GM18951 (cell line): ENCODE results near the gene XXYLT1.

Experiments
- POLR2A ChIP-seq: IDR thresholded peaks from 4 replicates; pipeline ENCODE4 v1.6.1; 2011; ENCODE audit warnings: mild to moderate bottlenecking; ENCODE audit not compliant: insufficient read length, insufficient read depth; ENCODE audit errors: extremely low read depth
- in situ Hi-C: fragments of 300-500 bp; cut with MboI; formaldehyde crosslinking; loops from one replicate; pipeline ENCODE4 v1.12.0; 2022; ENCODE audit warnings: low sequenced_read_pairs, mixed read lengths, inconsistent platforms; ENCODE audit not compliant: unreplicated experiment

The XXYLT1 gene

DNA sequence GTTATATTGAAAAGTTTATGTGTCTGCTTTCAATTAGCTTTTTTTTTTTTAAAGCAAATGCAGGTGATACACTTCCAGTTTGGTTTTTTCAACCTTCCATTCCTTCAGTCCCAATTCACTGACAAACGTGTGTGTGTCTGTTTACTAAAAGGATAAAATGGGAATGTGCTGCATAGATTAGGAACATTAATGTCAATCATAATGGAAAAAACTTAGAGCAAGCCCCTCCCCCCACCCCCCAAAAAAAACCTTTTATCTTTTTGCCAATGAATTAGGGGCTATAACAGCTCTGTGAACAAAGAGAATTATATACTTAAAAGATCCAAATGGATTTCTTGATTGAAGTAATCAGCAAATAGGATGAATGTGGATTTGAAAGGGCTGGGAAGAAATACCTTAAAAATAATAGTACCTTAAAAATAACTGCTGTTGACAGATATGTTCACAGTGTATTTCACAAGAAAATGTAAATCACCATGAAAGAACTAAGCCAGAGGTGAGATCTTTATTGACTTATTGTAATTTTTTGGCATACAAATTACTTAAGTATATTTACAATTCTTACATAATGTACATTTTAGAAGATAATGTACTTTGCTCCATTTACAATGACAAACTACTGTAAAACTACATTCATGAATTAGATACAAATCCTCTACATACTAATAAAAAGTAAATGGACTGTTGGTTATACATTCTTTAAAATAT, 3.5 kb upstream of the XXYLT1 start:
- in situ Hi-C loops = no loop called here

DNA sequence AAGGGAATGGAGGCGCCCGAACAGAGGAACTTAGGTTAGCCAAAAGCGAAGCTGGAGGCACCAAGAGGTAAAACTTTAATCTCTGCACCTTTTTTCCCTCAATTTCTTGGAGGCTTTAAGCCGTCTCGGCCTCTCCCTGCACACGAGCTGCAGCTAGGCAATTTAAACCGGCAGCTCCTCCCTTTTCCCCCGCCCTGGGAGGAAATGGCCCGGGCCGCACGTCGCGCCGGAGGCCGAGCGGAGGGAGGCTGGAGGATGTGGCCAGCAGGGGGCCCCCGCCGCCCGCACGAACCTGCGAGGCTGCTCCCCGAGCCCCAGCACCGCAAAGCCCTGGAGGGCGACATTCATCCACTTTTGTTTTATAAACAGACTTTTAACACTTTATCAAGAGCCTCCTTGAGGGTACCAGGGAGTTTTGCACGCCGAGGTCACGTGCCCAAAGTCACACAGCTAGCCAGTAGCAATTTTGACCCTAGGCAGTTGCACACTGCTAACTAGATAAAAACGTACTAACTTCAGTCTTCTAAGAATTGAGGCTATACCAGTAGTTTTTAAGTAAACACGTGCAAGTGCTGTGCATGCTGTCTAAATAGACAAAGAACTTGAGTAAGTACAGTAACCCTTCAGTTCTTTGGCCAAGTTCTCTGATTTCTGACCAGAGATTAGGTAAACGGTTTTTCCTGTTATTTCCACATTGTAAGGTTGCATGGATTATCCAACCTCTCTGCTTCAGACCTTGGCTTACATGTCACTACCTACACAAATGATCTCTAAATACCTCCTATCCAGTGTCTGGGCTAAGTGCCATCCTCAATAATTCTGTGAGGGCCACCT, 668 bp upstream of the XXYLT1 start:
- no peak for TF ChIP-seq POLR2A
- in situ Hi-C loops = no loop called here

More for the DNA sequence above, 3.5 kb upstream of the XXYLT1 start:
- no peak for TF ChIP-seq POLR2A

DNA sequence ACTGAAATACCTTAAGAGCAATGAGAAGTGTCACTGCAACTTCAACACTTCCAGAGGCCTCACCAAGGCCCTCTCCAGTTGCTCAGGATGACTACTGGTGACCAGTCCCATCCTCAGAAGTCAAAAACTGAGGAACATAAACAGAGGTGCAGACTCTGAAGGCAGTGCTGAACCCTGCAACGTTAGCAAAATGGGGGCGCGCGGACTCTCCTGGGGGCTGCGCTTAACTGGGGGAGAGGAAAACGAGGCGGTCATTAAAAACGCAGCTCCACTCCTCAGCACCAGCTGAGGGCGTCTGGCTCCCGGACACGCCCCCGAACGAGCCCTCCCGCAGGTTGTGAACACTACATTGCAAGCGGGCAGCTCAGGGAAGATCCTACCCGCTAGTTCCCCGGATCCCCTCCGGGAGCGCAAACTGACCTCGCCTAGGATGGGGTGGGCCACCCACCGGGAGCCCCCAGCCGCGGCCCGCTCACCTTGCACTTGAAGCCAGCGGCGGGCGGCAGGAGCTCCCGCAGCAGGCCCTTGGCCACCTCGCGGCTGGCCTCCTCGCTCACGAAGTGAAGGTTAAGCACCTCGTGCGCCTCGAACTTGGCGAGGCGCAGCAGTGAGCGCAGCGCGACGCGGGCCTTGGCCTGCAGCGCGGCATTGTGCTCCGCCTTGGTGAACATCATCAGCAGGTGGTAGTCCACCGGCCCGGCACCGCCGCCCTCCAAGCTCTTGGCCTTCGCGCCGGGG, 711 bp downstream of the XXYLT1 start:
- no peak for TF ChIP-seq POLR2A
- in situ Hi-C loops = no loop called here

DNA sequence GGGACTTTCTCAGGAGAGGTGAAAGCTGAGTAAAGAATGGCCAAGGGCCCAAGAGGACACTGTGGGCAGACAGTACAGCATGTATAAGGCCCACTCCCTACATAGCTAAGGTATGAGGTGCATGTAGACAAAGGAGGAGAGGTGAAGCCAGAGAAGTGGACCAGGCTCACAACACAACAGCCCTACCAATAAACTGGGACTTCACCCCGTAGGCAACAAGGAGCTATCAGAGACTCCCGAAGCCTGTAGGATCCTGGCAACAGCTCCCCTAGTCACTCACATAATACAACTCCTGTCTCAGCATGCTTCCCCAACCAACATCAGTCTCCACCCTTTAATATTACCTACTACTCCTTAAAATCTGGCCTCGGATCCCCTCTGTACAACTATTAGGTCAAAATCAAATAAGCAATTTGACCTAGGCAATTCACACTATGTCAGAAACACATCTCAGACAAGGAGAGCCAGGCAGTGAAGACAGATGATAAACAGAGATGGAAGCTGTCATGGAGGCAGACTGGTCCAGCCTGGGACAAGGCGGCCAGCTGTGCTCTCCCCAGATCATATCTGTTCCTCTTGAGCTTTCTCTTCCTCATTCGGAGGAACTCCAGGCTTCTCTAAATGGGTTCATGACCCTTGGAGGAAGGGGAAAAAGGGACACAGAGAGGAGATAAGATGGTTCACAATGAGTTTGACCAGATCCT, 1.4 kb downstream of the XXYLT1 start:
- in situ Hi-C loops = no loop called here
- no peak for TF ChIP-seq POLR2A

DNA sequence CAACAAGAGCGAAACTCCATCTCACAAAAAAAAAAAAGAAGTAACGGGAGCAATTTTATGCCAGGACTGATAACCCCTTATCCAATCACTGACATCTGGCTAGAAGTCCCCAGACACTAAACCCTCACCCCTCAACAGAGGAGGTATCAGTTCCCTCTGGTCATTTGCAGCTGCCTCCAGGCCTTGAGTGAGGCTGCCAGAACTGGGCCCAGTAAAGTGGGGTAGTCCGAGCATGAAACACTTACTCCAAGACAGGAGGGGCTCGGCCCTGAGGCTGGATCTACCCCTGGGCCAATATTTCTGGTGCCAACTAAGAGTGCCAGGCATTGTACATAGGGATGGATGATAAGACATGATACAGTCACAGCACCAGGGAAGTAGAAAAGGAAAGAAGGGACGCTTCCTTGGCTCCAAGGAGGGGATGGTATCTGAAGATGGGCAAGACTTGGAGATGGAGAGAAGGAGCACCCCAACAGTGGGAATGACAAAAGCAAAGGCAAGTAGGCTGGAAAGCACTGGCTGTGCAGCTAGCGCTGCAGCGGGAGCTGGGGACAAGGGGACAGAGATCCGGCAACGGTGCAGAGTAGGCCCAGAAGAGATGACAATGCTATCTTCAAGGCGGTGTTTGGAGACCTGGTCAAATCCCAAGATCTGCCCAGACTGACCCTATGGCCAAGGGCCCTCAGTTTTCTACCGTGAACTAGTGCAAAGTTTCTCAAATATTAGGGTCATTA, 2.2 kb downstream of the XXYLT1 start:
- in situ Hi-C loops = no loop called here
- TF ChIP-seq POLR2A = no peak

DNA sequence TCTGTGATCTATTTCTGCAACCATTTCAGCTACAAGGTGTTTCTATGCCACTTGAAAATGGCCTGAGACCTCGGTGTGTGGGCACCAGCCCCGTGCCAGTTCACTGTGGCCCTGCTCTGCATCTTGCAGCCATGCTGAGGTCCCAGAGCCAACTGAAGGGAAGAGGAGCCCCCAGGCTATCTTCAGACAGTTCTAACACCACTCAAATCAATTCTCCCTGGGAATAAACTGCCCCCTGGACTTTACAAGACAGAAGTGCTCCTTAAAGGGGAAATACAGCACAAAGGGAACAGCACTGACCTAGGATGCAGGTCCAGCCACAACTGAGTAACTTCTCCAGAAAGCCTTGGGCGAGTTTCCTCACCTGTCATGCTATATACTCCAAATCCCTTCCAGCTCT, 3.9 kb downstream of the XXYLT1 start:
- TF ChIP-seq POLR2A = no peak
- in situ Hi-C loops = no loop called here

DNA sequence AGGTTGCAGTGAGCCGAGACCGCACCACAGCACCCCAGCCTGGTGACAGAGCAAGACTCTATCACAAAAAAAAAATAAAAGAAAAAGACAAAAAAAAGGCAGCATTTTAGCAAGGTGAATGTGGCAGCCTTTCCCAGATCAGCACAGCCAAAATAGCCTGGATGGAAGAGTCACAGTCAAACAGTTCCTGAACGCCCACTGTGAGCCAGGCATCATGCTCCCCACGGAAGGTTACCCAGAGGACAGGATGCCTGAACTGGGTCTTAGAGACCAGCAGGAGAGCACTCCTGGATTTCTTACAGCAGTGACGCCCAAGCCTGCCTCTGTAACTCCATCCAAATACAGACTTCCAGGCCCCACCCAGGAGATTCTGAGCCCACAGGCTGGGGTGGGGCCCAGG, 4.5 kb downstream of the XXYLT1 start:
- no peak for TF ChIP-seq POLR2A
- in situ Hi-C loops = no loop called here

DNA sequence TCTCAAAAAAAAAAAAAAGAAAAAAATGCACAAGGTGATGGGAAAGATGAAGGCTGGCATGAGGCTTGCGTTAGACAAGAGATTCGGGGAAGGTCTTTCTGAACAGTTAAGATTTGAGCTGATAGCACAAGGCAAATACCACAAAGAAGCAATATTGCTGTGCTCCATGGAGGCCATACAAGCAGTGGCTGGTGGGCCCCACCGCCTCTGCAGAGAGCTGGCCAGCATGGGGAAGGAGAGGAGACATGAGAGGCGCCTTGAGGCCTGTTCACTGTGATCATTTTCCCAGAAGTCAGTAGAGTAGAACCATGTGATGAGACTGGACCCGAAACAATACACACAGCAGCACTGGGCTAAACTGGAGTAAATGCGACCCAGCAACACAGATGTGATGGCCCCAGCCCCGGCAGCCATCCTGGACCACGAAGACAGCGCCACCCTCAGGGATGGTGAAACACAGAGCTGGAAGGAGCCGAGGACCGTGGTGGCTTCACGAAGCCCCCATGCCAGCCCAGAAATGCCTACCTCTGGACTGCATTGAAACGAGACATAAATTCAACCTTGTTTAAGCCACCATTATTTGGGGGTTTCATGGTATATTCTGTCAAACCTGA, 5.5 kb downstream of the XXYLT1 start:
- TF ChIP-seq POLR2A = no peak
- in situ Hi-C loops = no loop called here

DNA sequence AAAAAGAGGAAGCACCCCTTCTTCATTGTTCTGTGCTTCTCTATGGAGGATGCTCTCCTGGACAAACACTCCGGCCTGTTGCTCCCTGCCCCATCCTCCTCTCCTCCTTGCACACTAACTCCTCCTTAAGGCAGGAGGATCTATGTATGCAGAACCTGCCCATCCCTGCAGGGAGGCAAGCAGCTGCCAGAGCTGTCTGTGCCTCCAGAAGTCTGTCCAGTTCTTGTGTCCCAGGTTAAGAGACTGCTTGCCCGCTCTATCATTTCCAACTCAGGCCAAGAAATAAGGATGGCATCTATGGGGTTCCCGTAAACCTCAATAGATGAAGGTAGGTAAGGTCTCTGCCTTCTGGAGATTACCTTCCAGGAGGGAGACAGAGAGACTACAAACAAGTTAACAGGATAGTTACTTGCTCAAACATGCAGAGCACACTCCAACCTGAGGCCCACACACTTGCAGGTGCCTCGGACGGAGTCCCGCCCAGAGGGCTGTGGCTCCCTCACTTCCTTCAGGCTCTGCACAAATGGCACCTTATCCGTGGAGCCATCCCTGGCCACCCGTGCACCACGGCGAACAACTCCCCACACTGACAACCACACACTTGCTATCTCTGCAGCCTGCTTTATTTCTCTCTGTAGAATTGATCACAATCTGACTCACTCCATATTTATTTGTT, 6.9 kb downstream of the XXYLT1 start:
- in situ Hi-C loops = loop anchor here (5.0 kb wide), 1 partner anchor 577 kb away; the partner anchor contains the start of gene FAM43A
- no peak for TF ChIP-seq POLR2A

DNA sequence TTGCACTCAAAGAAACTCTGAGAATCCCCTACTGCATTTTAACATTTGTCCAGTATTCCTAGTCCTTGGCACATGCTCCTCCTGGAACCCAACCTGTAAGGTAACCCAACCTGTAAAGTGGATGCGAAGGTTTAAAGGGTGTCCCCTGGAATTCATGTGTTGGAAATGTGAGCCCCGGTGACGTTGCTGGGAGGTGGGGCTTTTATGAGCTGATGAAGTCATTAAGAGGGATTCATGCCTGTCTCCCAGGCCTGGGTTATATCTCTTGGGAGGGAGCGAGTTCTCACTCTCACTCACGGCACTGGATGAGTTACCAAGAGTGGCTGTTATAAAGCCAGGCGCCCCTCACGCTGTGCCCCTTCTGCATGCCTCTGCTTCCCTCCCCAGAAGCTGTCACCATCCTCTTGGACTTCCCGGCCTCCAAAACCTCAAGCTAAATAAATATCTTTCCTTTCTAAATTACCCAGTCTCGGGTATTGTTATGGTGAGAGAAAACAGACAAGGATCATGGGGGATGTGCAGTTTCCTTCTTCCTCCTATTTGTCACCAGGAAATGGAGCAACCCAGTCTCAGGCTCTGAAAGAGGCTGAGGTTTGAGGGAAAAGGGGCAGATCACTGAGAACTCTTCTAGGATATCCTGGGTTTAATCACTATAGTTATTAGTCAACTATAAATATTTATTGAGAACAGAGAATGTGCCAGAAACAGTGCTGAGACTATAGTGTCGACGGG, 7.6 kb downstream of the XXYLT1 start:
- in situ Hi-C loops = loop anchor here (5.0 kb wide), 1 partner anchor 576 kb away; the partner anchor contains the start of gene FAM43A
- TF ChIP-seq POLR2A = no peak

DNA sequence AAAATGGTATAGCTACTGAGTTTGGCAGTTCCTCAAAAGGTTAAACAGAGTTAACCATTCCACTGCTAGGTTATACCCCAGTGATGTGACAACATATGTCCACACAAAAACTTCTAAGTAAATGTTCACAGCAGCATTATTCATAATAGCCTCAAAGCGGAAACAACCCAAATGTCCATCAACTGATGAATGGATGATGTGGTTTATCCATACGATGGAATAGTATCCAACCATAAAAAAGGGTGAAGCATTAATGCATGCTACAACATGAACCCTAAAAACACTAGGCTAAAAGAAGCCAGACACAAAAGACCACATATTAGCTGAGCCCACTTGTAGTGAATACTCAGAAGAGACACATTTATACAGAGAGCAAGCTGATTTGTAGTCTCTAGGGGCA, 9.0 kb downstream of the XXYLT1 start:
- in situ Hi-C loops = loop anchor here (5.0 kb wide), 1 partner anchor 575 kb away; the partner anchor contains the start of gene FAM43A
- no peak for TF ChIP-seq POLR2A
